Liver (tissue), 9 donors: Measurements from ENCODE around the gene CCR7. TPM values are rescaled to one million over a fixed set of nuclear protein-coding genes. Genes with fewer than 3 reads are reported as not detected.

Experiments used
- DNase-seq: peaks from one replicate; pipeline ENCODE4 v3.0.0-alpha.2; 2017; ENCODE audit warnings: low spot score
- H3K27ac ChIP-seq, 2 donors: one replicate each; pipeline ENCODE4 v1.7.0; 2013; ENCODE audit warnings: inconsistent platforms in 2 of 2, low read length in 2 of 2, control low read depth in 1 of 2, low read depth in 1 of 2, mild to moderate bottlenecking in 1 of 2
- H3K27me3 ChIP-seq, 4 donors: one replicate each; pipeline versions ENCODE4 v1.6.1 to v1.7.0; 2013; ENCODE audit warnings: low read length in 3 of 4, inconsistent platforms in 1 of 4, mild to moderate bottlenecking in 1 of 4, moderate library complexity in 1 of 4; ENCODE audit not compliant: control insufficient read depth in 4 of 4, insufficient read depth in 4 of 4
- H3K36me3 ChIP-seq, 4 donors: one replicate each; pipeline versions ENCODE4 v1.6.1 to v1.7.0; 2013; ENCODE audit warnings: low read length in 3 of 4, mild to moderate bottlenecking in 3 of 4, low read depth in 1 of 4, moderate library complexity in 1 of 4; ENCODE audit not compliant: control insufficient read depth in 4 of 4, insufficient read depth in 3 of 4
- H3K4me1 ChIP-seq, 4 donors: one replicate each; pipeline versions ENCODE4 v1.6.1 to v1.7.0; 2013; ENCODE audit warnings: low read length in 3 of 4, mild to moderate bottlenecking in 3 of 4, moderate library complexity in 1 of 4; ENCODE audit not compliant: control insufficient read depth in 4 of 4, insufficient read depth in 4 of 4
- H3K4me3 ChIP-seq, 3 donors: one replicate each; pipeline versions ENCODE4 v1.6.1 to v1.7.0; 2013; ENCODE audit warnings: low read length in 3 of 3, control low read depth in 1 of 3, low read depth in 1 of 3, mild to moderate bottlenecking in 1 of 3
- H3K9ac ChIP-seq, 2 donors: one replicate each; pipeline ENCODE4 v1.7.0; 2013; ENCODE audit warnings: low read length in 2 of 2, mild to moderate bottlenecking in 2 of 2, moderate library complexity in 2 of 2, control low read depth in 1 of 2, low read depth in 1 of 2
- H3K9me3 ChIP-seq, 4 donors: one replicate each; pipeline versions ENCODE4 v1.6.1 to v1.7.0; 2013; ENCODE audit warnings: low read length in 3 of 4; ENCODE audit not compliant: control insufficient read depth in 4 of 4
- CTCF ChIP-seq: fragments of 150-350 bp; IDR thresholded peaks from 2 replicates; pipeline ENCODE4 v1.5.1; 2017; ENCODE audit warnings: improper control_type of control experiment, low read depth, low read length; ENCODE audit not compliant: missing input control
- EGR1 ChIP-seq, 2 donors: IDR thresholded peaks; 2 replicates each; pipeline ENCODE4 v1.6.1; 2016 to 2018; ENCODE audit warnings: antibody characterized with exemption in 2 of 2, low read depth in 2 of 2
- FOXA1 ChIP-seq: IDR thresholded peaks from 2 replicates; pipeline ENCODE4 v1.6.1; 2016; ENCODE audit warnings: antibody characterized with exemption
- FOXA2 ChIP-seq: IDR thresholded peaks from 2 replicates; pipeline ENCODE4 v1.6.1; 2016; ENCODE audit warnings: antibody characterized with exemption
- GABPA ChIP-seq, 2 donors: IDR thresholded peaks in 1 of 2; conservative IDR thresholded peaks in 1 of 2; 2 replicates each; pipeline ENCODE4 v1.6.1; 2016; ENCODE audit warnings: antibody characterized with exemption in 2 of 2, mild to moderate bottlenecking in 1 of 2, moderate library complexity in 1 of 2
- HNF4A ChIP-seq, 2 donors: conservative IDR thresholded peaks; 2 replicates each; pipeline ENCODE4 v1.6.1; 2016; ENCODE audit warnings: antibody characterized with exemption in 2 of 2, mild to moderate bottlenecking in 2 of 2
- HNF4G ChIP-seq: IDR thresholded peaks from 2 replicates; pipeline ENCODE4 v1.6.1; 2016; ENCODE audit warnings: antibody characterized with exemption
- JUND ChIP-seq, 2 donors: IDR thresholded peaks; 2 replicates each; pipeline ENCODE4 v1.6.1; 2016; ENCODE audit warnings: antibody characterized with exemption in 2 of 2
- NR2F2 ChIP-seq: IDR thresholded peaks from 2 replicates; pipeline ENCODE4 v1.6.1; 2016; ENCODE audit warnings: antibody characterized with exemption
- RAD21 ChIP-seq, 2 donors: IDR thresholded peaks; 2 replicates each; pipeline ENCODE4 v1.6.1; 2016; ENCODE audit warnings: antibody characterized with exemption in 2 of 2, mild to moderate bottlenecking in 2 of 2
- REST ChIP-seq: IDR thresholded peaks from 2 replicates; pipeline ENCODE4 v1.6.1; 2016; ENCODE audit warnings: antibody characterized with exemption, mild to moderate bottlenecking
- RXRA ChIP-seq, 2 donors: IDR thresholded peaks; 2 replicates each; pipeline ENCODE4 v1.6.1; 2017 to 2018; ENCODE audit warnings: antibody characterized with exemption in 2 of 2, mild to moderate bottlenecking in 1 of 2
- SP1 ChIP-seq: IDR thresholded peaks from 2 replicates; pipeline ENCODE4 v1.6.1; 2018; ENCODE audit warnings: antibody characterized with exemption, mild to moderate bottlenecking
- TAF1 ChIP-seq: conservative IDR thresholded peaks from 2 replicates; pipeline ENCODE4 v1.6.1; 2016; ENCODE audit warnings: antibody characterized with exemption, mild to moderate bottlenecking
- YY1 ChIP-seq: IDR thresholded peaks from 2 replicates; pipeline ENCODE4 v1.6.1; 2016; ENCODE audit warnings: antibody characterized with exemption, mild to moderate bottlenecking
- WGBS: extraction: QIAGEN DNeasy Blood & Tissue Kit; methylation state at CpG from one replicate; pipeline ENCODE4 v1.1.7; 2013; 5-methylcytosine and 5-hydroxymethylcytosine counted together
- polyA plus RNA-seq, 2 donors: library from polyadenylated mRNA; stranded (reverse) in 1 of 2; unstranded in 1 of 2; fragments of 200-250 nt in 1 of 2; fragments of >200 nt in 1 of 2; fragmentation: Nextera tagmentation in 1 of 2; extraction: Ambion mirVana in 1 of 2; gene quantifications; one replicate each; pipeline versions ENCODE4 v1.2.1 to v1.2.3, GENCODE V29; 2013 to 2015
- total RNA-seq, 2 donors: library from RNA; depleted of rRNA; stranded (reverse); fragments of >200 nt; gene quantifications; one replicate each; pipeline ENCODE4 v1.2.3, GENCODE V29; 2014
- TF ChIP-seq, protein P1 (sequence below): IDR thresholded peaks from 2 replicates; pipeline ENCODE4 v1.6.1; 2016; ENCODE audit warnings: antibody characterized with exemption
- TF ChIP-seq, protein P2 (sequence below): IDR thresholded peaks from 2 replicates; pipeline ENCODE4 v1.6.1; 2016; ENCODE audit warnings: antibody characterized with exemption
- TF ChIP-seq, protein P3 (sequence below): IDR thresholded peaks from 2 replicates; pipeline ENCODE4 v1.6.1; 2016; ENCODE audit warnings: antibody characterized with exemption
- donor health status: healthy.
- donor health status: healthy.
- donor health status: healthy.
- donor health status: healthy.
- donor health status: healthy.

CCR7 gene
- total and polyA plus RNA-seq, 4 donors, result 0.08 to 0.89 (median 0.28) TPM

- no peak for DNase-seq
- H3K4me3 ChIP-seq, result no peak overlapping the region
- H3K36me3 ChIP-seq, result no peaks in the 10 kb centered on the region
- 60% methylated on average over 7 of the region's 7 CpGs for WGBS
- peaks cover 2 to 18% (median 12%) of the 10 kb centered on the region in 4 donors for H3K4me1 ChIP-seq
- peak overlapping the region in 1 of 2 donors; percentile 14 for H3K9ac ChIP-seq
- peak overlapping the region; percentile 83 for H3K27ac ChIP-seq
- no peaks in the 10 kb centered on the region for H3K9me3 ChIP-seq
- H3K27me3 ChIP-seq, result no peaks in the 10 kb centered on the region
- TF ChIP-seq HNF4G (no peak), NR2F2 (no peak), TAF1 (peak; percentile 38), FOXA1 (peak; percentile 72), REST (peak; percentile 74), EGR1 (IDR thresholded peaks at IDR 0.05; ENCODE audit: low read depth in 2 of 2) (peak in 1 of 2 donors; percentile 27), YY1 (peak; percentile 41), CTCF (no peak), JUND (IDR thresholded peaks at IDR 0.05) (peak in 1 of 2 donors; percentile 53), SP1 (peak; percentile 89), HNF4A (conservative IDR thresholded peaks at IDR 0.05) (peak; percentile 54 to 78), RXRA (IDR thresholded peaks at IDR 0.05) (peak; percentile 77 to 85), GABPA (IDR thresholded peaks at IDR 0.05 in 1 of 2, conservative IDR thresholded peaks at IDR 0.05 in 1 of 2) (peak in 1 of 2 donors; percentile 54), RAD21 (IDR thresholded peaks at IDR 0.05) (peak in 1 of 2 donors; percentile 27), FOXA2 (peak; percentile 88)
- TF ChIP-seq, protein P1, sequence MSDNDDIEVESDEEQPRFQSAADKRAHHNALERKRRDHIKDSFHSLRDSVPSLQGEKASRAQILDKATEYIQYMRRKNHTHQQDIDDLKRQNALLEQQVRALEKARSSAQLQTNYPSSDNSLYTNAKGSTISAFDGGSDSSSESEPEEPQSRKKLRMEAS, result peak; percentile 90
- TF ChIP-seq, protein P2, sequence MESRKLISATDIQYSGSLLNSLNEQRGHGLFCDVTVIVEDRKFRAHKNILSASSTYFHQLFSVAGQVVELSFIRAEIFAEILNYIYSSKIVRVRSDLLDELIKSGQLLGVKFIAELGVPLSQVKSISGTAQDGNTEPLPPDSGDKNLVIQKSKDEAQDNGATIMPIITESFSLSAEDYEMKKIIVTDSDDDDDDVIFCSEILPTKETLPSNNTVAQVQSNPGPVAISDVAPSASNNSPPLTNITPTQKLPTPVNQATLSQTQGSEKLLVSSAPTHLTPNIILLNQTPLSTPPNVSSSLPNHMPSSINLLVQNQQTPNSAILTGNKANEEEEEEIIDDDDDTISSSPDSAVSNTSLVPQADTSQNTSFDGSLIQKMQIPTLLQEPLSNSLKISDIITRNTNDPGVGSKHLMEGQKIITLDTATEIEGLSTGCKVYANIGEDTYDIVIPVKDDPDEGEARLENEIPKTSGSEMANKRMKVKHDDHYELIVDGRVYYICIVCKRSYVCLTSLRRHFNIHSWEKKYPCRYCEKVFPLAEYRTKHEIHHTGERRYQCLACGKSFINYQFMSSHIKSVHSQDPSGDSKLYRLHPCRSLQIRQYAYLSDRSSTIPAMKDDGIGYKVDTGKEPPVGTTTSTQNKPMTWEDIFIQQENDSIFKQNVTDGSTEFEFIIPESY, result peak; percentile 22
- TF ChIP-seq, protein P3, sequence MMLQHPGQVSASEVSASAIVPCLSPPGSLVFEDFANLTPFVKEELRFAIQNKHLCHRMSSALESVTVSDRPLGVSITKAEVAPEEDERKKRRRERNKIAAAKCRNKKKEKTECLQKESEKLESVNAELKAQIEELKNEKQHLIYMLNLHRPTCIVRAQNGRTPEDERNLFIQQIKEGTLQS, result peak; percentile 36
Observed at GRCh38 chr17:40596261-40596919, 31.1 kb upstream of the CCR7 start.
